HepG2 (cell line): Measurements from ENCODE around the gene PEMT. TPM values are rescaled to one million over a fixed set of nuclear protein-coding genes. Genes with fewer than 3 reads are reported as not detected.
"Not testable (repeated sequence)": the region's sequence is repeated elsewhere in the genome, so short reads cannot be mapped to it uniquely, and the experiment has no call there.

Experiments
- ATAC-seq: fragments of 200-7000 bp; cut with Tn5 transposase; 3 replicates; pipeline ENCODE4 v1.9.1; 2020; ENCODE audit warnings: mild to moderate bottlenecking, moderate library complexity
- BruUV-seq: library from RNA; stranded (reverse); fragments of 400-500 nt; replicated peaks from 2 replicates; lab custom pipeline; 2021; lab: Mats Ljungman, UMichigan
- CTCF ChIA-PET: fragments of 300-600 bp; formaldehyde crosslinking; extraction: SDS; loops from one replicate; lab custom pipeline; 2021; ENCODE audit warnings: low total read pairs, inconsistent platforms, low intra/inter-chr PET ratio; lab: Yijun Ruan, JAX
- POLR2A ChIA-PET: fragments of 350-600 bp; sonication (Branson Sonifier 250); formaldehyde crosslinking; loops from one replicate; lab custom pipeline; 2020; ENCODE audit warnings: antibody characterized with exemption, inconsistent platforms; lab: Yijun Ruan, JAX
- DNase-seq: peaks from one replicate; pipeline ENCODE4 v3.0.0-alpha.2; 2015; ENCODE audit warnings: low spot score
- FAIRE-seq: peaks from 3 replicates; lab custom pipeline; 2011; peaks lifted over from hg19 to GRCh38; lab: Jason Lieb, UNC
- H2AFZ ChIP-seq: one replicate; pipeline ENCODE4 v1.6.1; 2011; ENCODE audit warnings: low read length, inconsistent platforms
- H3K27ac ChIP-seq: fragments of 300-600 bp; 3 replicates; pipeline ENCODE4 v1.8.0; 2011; ENCODE audit warnings: mixed run types, mild to moderate bottlenecking, mixed read lengths, low read length, inconsistent platforms; ENCODE audit not compliant: insufficient read depth; ENCODE audit errors: extremely low read length
- H3K27me3 ChIP-seq, 2 experiments: fragments of 200-600 bp in 1 of 2; 2 replicates in 1 of 2; 3 replicates in 1 of 2; pipeline versions ENCODE4 v1.6.0 to v1.8.0; 2011; ENCODE audit warnings: low read length in 2 of 2, mild to moderate bottlenecking in 2 of 2, moderate library complexity in 2 of 2, inconsistent platforms in 1 of 2; ENCODE audit not compliant: insufficient read depth in 2 of 2, control insufficient read depth in 1 of 2
- H3K36me3 ChIP-seq, 2 experiments: fragments of 200-600 bp in 1 of 2; replicated peaks in 1 of 2; 2 replicates in 1 of 2; 3 replicates in 1 of 2; pipeline versions ENCODE4 v1.5.1 to v1.8.0; 2011; ENCODE audit warnings: low read length in 2 of 2, inconsistent platforms in 1 of 2; ENCODE audit not compliant: insufficient read depth in 2 of 2, control insufficient read depth in 1 of 2
- H3K4me1 ChIP-seq: 2 replicates; pipeline ENCODE4 v1.5.1; 2012; ENCODE audit warnings: low read length, inconsistent platforms; ENCODE audit not compliant: insufficient read depth
- H3K4me2 ChIP-seq: 2 replicates; pipeline ENCODE4 v1.6.0; 2011; ENCODE audit warnings: low read depth, low read length, inconsistent platforms
- H3K4me3 ChIP-seq, 3 experiments: fragments of 200-600 bp in 1 of 3; sonication (generic), shearing (Covaris generic) in 1 of 3; replicated peaks in 1 of 3; 2 replicates each; pipeline ENCODE4 v1.5.1; 2011 to 2016; ENCODE audit warnings: low read length in 3 of 3, inconsistent platforms in 2 of 3, low read depth in 2 of 3, mild to moderate bottlenecking in 2 of 3, control low read depth in 1 of 3, mixed read lengths in 1 of 3; ENCODE audit not compliant: insufficient read depth in 1 of 3
- H3K79me2 ChIP-seq: one replicate; pipeline ENCODE4 v1.6.1; 2011; ENCODE audit warnings: low read length, inconsistent platforms; ENCODE audit not compliant: insufficient read depth
- H3K9ac ChIP-seq: 2 replicates; pipeline ENCODE4 v1.6.0; 2011; ENCODE audit warnings: mild to moderate bottlenecking, low read depth, low read length, inconsistent platforms; ENCODE audit not compliant: insufficient read depth
- H3K9me3 ChIP-seq: 2 replicates; pipeline ENCODE4 v1.5.1; 2012; ENCODE audit warnings: mild to moderate bottlenecking, low read length
- H4K20me1 ChIP-seq: 2 replicates; pipeline ENCODE4 v1.6.0; 2011; ENCODE audit warnings: inconsistent platforms, mild to moderate bottlenecking, low read length, moderate library complexity; ENCODE audit not compliant: insufficient read depth
- E2F5 ChIP-seq: sonication (generic); formaldehyde crosslinking; conservative IDR thresholded peaks from 2 replicates; pipeline ENCODE4 v1.4.0; 2020; ENCODE audit warnings: missing genetic modification reagents
- HES4 ChIP-seq: sonication (generic); formaldehyde crosslinking; IDR thresholded peaks from 2 replicates; pipeline ENCODE4 v1.9.0; 2021; ENCODE audit warnings: mild to moderate bottlenecking, missing genetic modification reagents, borderline replicate concordance
- MATR3 ChIP-seq: sonication (generic); formaldehyde crosslinking; IDR thresholded peaks from 2 replicates; pipeline ENCODE4 v1.4.0; 2020; ENCODE audit warnings: missing genetic modification reagents
- MED13 ChIP-seq: sonication (generic); formaldehyde crosslinking; IDR thresholded peaks from 2 replicates; pipeline ENCODE4 v1.5.0; 2020; ENCODE audit warnings: missing genetic modification reagents
- RBFOX2 ChIP-seq: fragments of 200-400 bp; formaldehyde crosslinking; IDR thresholded peaks from 2 replicates; pipeline ENCODE4 v1.6.1; 2017; ENCODE audit warnings: low read depth, mild to moderate bottlenecking, low read length
- SP140L ChIP-seq: sonication (generic); formaldehyde crosslinking; IDR thresholded peaks from 2 replicates; pipeline ENCODE4 v1.4.0; 2020; ENCODE audit warnings: missing genetic modification reagents, borderline replicate concordance
- ZNF205 ChIP-seq: IDR thresholded peaks from 2 replicates; pipeline ENCODE4 v1.6.1; 2018; ENCODE audit warnings: missing biosample characterization, missing genetic modification reagents
- ZNF207 ChIP-seq: fragments of 450-650 bp; IDR thresholded peaks from 2 replicates; pipeline ENCODE4 v1.6.1; 2016; ENCODE audit warnings: antibody characterized with exemption, borderline replicate concordance
- ZNF275 ChIP-seq: sonication (generic); formaldehyde crosslinking; IDR thresholded peaks from 2 replicates; pipeline ENCODE4 v1.8.0; 2022; ENCODE audit warnings: missing genetic modification reagents, mild to moderate bottlenecking, inconsistent platforms, borderline replicate concordance
- ZNF629 ChIP-seq: sonication (generic); formaldehyde crosslinking; conservative IDR thresholded peaks from 2 replicates; pipeline ENCODE4 v1.5.0; 2020; ENCODE audit warnings: missing genetic modification reagents
- ZNF703 ChIP-seq: sonication (generic); formaldehyde crosslinking; IDR thresholded peaks from 2 replicates; pipeline ENCODE4 v1.5.1; 2020; ENCODE audit warnings: missing genetic modification reagents, mild to moderate bottlenecking, moderate library complexity, borderline replicate concordance
- ZNF772 ChIP-seq: sonication (generic); formaldehyde crosslinking; IDR thresholded peaks from 2 replicates; pipeline ENCODE4 v1.5.0; 2020; ENCODE audit warnings: mild to moderate bottlenecking, missing genetic modification reagents
- WGBS: methylation state at CpG from one replicate; pipeline ENCODE4 v1.1.6; 2017; ENCODE audit warnings: low lambda C conversion rate; 5-methylcytosine and 5-hydroxymethylcytosine counted together
- in situ Hi-C: cut with HindIII; loops from 2 replicates; pipeline ENCODE4 v1.10.0; 2017; ENCODE audit warnings: low pct_unique_long_range_greater_than_20kb; ENCODE audit not compliant: extremely low pct_ligation_motif_present
- intact Hi-C: fragments of 100-400 bp; cut with micrococcal nuclease; formaldehyde crosslinking; loops from one replicate; pipeline ENCODE4 v1.10.0; 2022; ENCODE audit not compliant: unreplicated experiment
- polyA plus RNA-seq, 8 experiments: library from polyadenylated mRNA; depleted of rRNA in 3 of 8; stranded (reverse) in 7 of 8; unstranded in 1 of 8; fragments of >200 nt; fragmentation: Illumina TruSeq in 4 of 8; extraction: Trizol in 4 of 8; gene quantifications; 2 replicates each; pipeline versions ENCODE4 v1.2.1 to v1.2.3, GENCODE V29; 2011 to 2016; ENCODE audit warnings: low read depth in 4 of 8, missing spikeins in 1 of 8, mixed read lengths in 1 of 8; ENCODE audit not compliant: insufficient read depth in 1 of 8
- total RNA-seq, 5 experiments: library from RNA; depleted of rRNA; stranded (reverse); fragments of >200 nt; fragmentation: Illumina TruSeq; extraction: Trizol; gene quantifications; 2 replicates each; pipeline ENCODE4 v1.2.3, GENCODE V29; 2016; ENCODE audit warnings: low read depth in 1 of 5
- TF ChIP-seq, protein P1 (sequence below): sonication (generic); formaldehyde crosslinking; IDR thresholded peaks from 2 replicates; pipeline ENCODE4 v1.5.0; 2020; ENCODE audit warnings: mild to moderate bottlenecking, missing genetic modification reagents

Gene PEMT
- total and polyA plus RNA-seq, 2 of the 13 experiments (the other 11 are each of a cell fraction or from before 2014, with no cell fraction given), result 31.7 to 43.6 TPM

- H3K9ac ChIP-seq, FAIRE-seq, in situ Hi-C loops, H3K27me3 ChIP-seq, intact Hi-C loops, H2AFZ ChIP-seq, DNase-seq, H3K4me3 ChIP-seq, CTCF ChIA-PET, H4K20me1 ChIP-seq, H3K4me2 ChIP-seq: not testable (repeated sequence)
- Histone ChIP-seq H3K79me2 (peaks cover 32% of the 10 kb centered on the region), H3K36me3 (peaks cover 15 to 43% of the 10 kb centered on the region in 2 experiments; a peak in 4 of 5 replicates)
- 100% methylated on average over 12 of the region's 23 CpGs for WGBS
- POLR2A ChIA-PET, result interaction anchor here (1.2 kb wide), 1 partner anchor 10 kb away, joined by 8 read pairs; the partner anchor contains the start of gene RASD1
- 0 out of 2 replicates have a peak, but pooled peaks have one; percentile 37 for TF ChIP-seq RBFOX2
- TF ChIP-seq, all 625 proteins: peak for 1; not testable (repeated sequence) for 624
- not testable (repeated sequence) for H3K27ac ChIP-seq, H3K9me3 ChIP-seq, BruUV-seq, ATAC-seq
- H3K4me1 ChIP-seq, result peaks cover 38% of the 10 kb centered on the region
Measured at GRCh38 chr17:17486416-17486815, 105.1 kb downstream of the PEMT start.

DNA sequence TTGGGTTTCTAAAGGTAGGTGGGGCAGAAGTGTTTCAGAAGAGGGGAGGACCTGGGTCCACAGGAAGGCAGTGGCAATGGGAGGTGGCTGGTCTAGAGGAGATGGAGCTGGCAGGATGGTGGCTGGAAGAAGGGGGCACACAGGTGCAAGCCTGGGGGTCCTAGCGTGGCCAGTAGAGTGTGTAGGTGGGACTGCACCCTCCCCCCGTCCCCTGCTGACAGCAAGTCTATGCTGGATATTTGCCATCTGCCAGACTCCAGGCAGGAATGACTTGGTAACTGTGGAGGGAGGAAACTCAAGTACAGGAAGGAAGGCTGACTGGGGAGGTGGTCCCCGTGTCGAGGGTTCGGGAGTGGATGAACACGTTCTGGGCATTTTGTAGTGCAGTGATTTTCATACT lies 106.1 kb downstream of the PEMT start:
- in situ Hi-C loops, result no loop called here
- Histone ChIP-seq H3K4me1 (peaks cover 41% of the 10 kb centered on the region), H3K27ac (no peak overlapping the region), H2AFZ (no peak overlapping the region), H3K9me3 (no peaks in the 10 kb centered on the region), H3K36me3 (peaks cover 18 to 43% of the 10 kb centered on the region in 2 experiments; a peak in 4 of 5 replicates), H3K9ac (no peak overlapping the region), H3K27me3 (no peaks in the 10 kb centered on the region), H3K4me3 (no peak overlapping the region), H3K79me2 (peaks cover 40% of the 10 kb centered on the region), H3K4me2 (no peak overlapping the region), H4K20me1 (0 out of 2 replicates have a peak, but pooled peaks cover 2% of the 10 kb centered on the region)
- no peak for FAIRE-seq
- no peak for DNase-seq
- no peak for ATAC-seq
- intact Hi-C loops, result no loop called here
- ChIA-PET POLR2A (no interaction called here), CTCF (no interaction called here)
- 97% methylated on average over 5 of the region's 6 CpGs for WGBS
- BruUV-seq, result no TSS peak
- TF ChIP-seq ZNF205, result no peak
- TF ChIP-seq HES4 (CRISPR knock-in tag), result no peak
- TF ChIP-seq ZNF772, result no peak
- TF ChIP-seq ZNF275, result no peak
- TF ChIP-seq ZNF703 (CRISPR knock-in tag), result no peak
- TF ChIP-seq, protein P1, sequence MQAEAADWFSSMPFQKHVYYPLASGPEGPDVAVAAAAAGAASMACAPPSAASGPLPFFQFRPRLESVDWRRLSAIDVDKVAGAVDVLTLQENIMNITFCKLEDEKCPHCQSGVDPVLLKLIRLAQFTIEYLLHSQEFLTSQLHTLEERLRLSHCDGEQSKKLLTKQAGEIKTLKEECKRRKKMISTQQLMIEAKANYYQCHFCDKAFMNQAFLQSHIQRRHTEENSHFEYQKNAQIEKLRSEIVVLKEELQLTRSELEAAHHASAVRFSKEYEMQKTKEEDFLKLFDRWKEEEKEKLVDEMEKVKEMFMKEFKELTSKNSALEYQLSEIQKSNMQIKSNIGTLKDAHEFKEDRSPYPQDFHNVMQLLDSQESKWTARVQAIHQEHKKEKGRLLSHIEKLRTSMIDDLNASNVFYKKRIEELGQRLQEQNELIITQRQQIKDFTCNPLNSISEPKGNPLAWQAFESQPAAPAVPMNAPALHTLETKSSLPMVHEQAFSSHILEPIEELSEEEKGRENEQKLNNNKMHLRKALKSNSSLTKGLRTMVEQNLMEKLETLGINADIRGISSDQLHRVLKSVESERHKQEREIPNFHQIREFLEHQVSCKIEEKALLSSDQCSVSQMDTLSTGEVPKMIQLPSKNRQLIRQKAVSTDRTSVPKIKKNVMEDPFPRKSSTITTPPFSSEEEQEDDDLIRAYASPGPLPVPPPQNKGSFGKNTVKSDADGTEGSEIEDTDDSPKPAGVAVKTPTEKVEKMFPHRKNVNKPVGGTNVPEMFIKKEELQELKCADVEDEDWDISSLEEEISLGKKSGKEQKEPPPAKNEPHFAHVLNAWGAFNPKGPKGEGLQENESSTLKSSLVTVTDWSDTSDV (CRISPR knock-in tag), result no peak
- no peak for TF ChIP-seq MATR3 (CRISPR knock-in tag)
- TF ChIP-seq SP140L (CRISPR knock-in tag), result no peak
- TF ChIP-seq ZNF207, result no peak
- no peak for TF ChIP-seq ZNF629 (CRISPR knock-in tag)
- no peak for TF ChIP-seq MED13 (CRISPR knock-in tag)
- TF ChIP-seq E2F5 (CRISPR knock-in tag), result no peak
